Kidney glomerular epithelial cell (primary cell): Measurements from ENCODE around the gene PPWD1.
"Not testable (repeated sequence)": the region's sequence is repeated elsewhere in the genome, so short reads cannot be mapped to it uniquely, and the experiment has no call there.

Source experiments
- DNase-seq: peaks from one replicate; lab custom pipeline; 2025; lab: John Stamatoyannopoulos, UW

The PPWD1 gene

DNA sequence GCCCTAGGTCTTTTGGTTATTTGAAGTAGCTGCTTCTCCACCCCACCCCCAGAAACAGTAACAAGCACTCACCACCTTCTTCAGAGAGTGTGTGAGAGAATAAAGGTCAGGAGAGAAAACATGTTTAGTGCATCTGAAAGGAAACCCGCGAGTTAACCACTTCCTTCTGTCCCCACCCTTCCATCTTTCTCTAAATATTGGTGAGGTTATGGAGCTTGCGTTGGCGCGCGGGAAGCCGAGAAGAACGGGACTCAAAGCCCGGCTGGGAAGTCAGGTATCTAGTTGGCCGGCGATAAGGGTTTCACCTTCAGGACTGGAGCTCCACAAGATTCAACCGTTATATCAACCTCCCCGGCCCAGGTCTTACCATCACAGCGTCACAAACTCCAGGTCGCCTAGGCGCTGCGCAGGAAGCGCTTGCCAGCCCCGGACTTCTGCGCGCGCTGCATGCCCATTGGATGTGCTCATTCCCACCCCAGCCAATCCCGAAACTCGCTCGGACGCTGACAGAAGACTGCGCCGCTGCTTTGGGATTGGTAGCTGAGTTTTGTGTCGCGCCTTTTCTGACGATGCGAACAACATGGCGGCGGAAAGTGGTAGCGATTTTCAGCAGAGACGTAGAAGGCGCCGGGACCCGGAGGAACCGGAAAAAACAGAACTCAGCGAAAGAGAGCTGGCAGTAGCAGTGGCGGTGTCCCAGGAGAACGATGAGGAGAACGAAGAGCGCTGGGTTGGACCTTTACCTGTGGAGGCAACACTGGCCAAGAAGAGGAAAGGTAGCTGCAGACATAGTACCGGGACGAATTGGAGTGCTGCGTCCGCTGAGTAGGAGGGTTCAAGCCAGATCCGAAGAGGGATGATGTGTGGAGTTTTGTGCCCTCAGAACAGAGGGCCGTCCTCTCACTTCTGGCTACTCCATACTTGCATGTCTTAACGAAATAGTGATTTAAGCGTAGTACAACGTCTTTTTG lies at the start of gene PPWD1, which contains the start of gene CENPK:
PPWD1 (plus strand) TSS at position 566 of the 971 bp plus-strand sequence; CDS start at position 581, 15 bp downstream.
CENPK (minus strand) TSS at position 438 of the 971 bp plus-strand sequence. CDS start 8,261 bp downstream, outside the sequence.
- peak; percentile 97 for DNase-seq

DNA sequence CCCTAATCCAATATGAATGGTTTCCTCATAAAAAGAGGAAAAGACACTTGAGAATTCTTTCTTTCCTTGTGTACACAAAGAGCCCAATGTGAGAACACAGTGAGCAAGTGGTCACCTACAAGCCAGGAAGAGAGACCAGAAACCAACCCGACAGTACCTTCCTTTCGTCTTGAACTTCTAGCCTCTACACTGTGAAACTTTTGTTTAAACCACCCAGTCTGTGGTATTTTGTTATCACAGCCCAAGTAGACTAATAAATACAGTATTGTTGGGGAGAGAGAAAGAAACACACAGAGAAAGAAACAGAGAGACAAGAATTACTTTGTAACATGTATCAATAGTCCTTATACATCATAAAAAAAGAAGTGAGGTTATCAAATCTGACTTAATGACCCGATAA lies 37.4 kb upstream of the PPWD1 start:
- DNase-seq: no peak

- DNase-seq: no peak
Measured at GRCh38 chr5:65530904-65531303, 32.2 kb upstream of the PPWD1 start.

DNA sequence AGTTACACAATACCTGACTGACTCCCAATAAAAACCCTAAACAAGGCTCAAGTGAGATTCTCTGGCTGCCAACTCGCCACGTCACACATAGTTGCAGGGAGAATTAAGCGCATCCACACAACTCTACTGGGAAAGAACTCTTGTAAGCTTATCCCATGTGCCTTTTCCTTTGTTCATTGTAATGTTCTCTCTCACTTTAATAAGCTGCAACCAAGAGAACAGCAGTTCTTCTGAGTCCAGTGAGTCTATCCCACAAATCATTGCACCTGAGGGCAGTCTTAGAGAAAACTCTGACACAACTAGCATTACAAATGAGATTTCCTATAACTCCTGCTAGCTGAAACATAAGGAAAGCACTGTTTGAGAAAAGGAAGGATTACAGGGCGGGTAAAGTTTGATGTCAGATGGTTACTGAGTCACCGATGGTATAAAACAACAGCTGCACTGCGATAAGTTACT lies 27.5 kb upstream of the PPWD1 start:
- DNase-seq: no peak

GRCh38 chr5:65539827-65540226 lies 23.3 kb upstream of the PPWD1 start:
- no peak for DNase-seq

DNA sequence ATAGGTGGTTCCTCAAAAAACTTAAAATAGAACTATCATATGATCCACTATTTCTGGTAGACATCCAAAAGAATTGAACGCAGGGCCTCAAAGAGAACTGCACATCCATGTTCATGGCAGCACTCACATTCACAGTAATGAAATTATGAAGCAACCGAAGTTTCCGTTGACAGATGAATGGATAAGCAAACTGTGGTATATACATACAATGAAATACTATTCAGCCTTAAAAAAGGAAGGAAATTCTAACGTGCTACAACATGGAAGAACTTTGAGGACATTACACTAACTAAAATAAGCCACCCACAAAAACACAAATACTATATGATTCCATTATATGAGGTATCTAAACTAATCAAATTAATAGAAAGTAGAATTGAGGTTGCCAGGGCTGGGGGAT lies 18.6 kb upstream of the PPWD1 start:
- no peak for DNase-seq

DNA sequence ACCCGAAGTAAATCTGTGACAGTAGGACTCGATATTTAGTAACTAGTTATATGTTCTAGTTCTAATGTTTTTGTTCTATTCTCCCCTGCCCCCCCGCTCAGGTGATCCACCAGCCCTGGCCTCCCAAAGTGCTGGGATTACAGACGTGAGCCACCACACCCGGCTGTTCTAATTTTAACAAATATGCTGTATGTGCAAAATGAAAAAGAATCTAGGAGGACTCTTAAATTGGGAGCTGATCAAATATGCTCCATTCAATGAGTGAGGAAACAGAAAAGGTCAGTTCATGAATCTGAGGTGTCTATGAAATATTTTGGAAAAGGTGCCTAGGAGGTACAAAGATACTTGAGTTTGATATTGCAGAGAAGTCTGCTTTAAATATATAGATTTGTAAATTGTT lies 17.0 kb upstream of the PPWD1 start:
- no peak for DNase-seq

DNA sequence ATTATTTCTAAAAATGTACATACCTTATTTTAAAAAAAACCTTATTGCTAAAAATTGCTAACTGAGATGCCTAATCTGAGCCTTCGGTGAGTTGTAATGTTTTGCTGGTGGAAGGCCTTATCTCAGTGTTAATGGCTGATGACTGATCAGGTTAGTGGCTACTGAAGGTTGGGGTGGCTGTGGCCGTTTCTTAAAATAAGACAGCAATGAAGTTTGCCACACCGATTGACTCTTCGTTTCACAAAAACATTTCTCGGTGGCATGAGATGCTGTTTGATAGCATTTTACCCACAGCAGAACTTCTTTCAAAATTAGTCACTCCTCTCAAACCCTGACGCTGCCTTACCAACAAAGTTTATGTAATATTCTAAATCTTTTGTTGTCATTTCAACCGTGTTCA lies 14.8 kb upstream of the PPWD1 start:
- no peak for DNase-seq

- DNase-seq: no peak
Measured at GRCh38 chr5:65553941-65554340, 9.2 kb upstream of the PPWD1 start.

GRCh38 chr5:65555287-65555686 lies 7.8 kb upstream of the PPWD1 start:
- DNase-seq: no peak

DNA sequence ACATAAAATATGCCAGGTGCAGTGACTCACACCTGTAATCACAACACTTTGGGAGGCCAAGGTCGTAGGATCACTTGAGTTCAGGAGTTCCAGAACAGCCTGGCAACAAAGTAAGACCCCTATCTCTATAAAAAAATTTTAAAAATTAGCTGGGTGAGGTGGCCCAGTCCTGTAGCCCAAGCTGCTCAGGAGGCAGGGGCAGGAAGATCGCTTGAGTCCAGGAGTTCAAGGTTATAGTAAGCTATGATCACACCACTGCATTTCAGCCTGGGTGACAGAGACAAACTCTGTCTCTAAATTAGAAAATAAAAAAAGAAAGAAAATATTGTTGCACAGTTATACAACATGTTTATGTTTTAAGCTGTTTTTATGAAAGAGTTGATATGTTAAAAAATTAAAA lies 6.9 kb upstream of the PPWD1 start:
- DNase-seq: no peak

- no peak for DNase-seq
Measured at GRCh38 chr5:65556718-65557117, 6.4 kb upstream of the PPWD1 start.

DNA sequence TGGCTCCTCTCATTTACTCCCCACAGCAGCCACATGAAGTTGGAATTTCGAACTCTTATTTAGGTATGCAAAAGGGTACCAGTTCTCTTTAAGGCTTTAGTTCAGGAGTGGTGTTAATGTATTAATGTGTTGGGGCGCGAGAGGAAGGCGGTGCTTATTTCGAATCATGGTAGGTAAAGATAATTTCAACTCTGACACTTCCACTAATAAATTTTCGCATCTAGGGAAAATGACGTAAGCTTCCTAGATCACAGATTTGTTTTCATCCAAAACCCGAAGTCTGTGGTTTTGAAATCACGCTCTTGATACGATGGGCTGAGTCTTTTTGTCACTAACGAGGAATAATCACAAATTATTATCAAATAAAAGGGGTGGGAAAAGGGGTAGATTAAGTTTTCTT lies 681 bp downstream of the PPWD1 start:
- DNase-seq: no peak

GRCh38 chr5:65566505-65566904 lies 3.4 kb downstream of the PPWD1 start:
- no peak for DNase-seq

DNA sequence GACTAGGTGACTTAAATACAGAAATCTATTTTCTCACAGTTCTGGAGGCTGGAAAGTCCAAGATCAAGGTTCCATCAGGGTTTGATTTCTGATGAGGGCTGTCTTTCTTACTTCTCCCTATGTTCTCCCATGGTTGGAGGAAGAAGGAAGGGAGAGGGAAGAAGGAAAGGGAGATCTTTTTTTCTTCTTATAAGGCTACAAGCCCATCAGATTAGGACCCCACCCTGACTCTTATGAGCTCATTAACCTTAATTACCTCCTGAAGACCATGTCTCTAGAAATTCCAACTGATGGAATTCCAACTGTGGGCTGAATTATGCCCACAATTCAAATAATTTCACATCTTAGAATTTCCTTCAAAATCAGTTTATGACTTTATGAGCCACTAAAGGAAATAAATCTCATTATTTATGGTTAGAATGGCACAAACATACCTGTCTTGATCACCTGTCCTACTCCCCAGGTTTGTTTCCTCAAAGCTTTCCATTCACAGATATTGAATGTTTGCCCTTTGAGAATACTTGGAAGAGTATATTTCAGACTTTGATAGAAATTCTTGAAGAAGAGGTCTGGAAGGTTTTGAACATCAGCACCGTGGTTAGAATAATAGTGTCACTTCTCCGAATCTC lies 7.6 kb downstream of the PPWD1 start:
- no peak for DNase-seq

DNA sequence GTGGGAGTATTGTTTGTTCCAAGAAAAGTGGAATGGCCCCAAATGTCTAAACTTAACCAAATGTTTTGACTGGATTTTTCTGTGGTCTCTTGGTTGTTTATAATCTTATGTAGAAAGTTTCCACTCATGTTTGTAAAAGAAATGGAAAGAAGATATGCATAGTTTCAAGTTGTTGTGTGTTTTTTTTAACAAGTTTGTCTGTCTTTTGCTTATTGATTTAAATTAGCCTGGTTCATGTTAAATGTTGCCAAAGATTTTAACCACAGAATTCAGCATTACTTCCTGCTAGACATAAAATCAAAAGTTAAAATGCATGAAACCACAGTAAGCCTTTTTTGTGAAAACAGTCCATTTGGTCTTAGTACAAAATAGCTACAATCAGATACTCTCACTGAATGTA lies 14.0 kb downstream of the PPWD1 start:
- no peak for DNase-seq

DNA sequence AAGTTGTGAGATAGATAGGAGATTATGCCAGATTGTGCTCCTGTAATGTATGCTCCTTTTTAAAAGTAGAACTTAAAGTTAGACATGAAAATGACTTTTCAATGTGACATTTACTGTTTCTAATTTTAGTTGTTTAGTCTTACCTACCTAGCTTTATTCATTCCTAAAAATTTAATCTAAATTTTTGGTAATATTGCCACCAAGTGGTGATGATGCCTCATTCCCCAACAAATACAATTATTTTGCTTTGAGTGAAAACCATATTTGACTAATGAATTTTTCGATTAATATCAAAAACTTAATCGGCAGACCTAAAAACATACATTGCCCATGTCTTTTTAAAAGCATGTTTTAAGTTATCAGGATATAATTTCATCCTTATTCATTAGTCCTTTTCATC lies 25.6 kb downstream of the PPWD1 start:
- no peak for DNase-seq

GRCh38 chr5:65601761-65602160 lies 38.7 kb downstream of the PPWD1 start:
- DNase-seq: not testable (repeated sequence)

- peak; percentile 91 for DNase-seq
Measured at GRCh38 chr5:65611524-65611923, 48.4 kb downstream of the PPWD1 start.

DNA sequence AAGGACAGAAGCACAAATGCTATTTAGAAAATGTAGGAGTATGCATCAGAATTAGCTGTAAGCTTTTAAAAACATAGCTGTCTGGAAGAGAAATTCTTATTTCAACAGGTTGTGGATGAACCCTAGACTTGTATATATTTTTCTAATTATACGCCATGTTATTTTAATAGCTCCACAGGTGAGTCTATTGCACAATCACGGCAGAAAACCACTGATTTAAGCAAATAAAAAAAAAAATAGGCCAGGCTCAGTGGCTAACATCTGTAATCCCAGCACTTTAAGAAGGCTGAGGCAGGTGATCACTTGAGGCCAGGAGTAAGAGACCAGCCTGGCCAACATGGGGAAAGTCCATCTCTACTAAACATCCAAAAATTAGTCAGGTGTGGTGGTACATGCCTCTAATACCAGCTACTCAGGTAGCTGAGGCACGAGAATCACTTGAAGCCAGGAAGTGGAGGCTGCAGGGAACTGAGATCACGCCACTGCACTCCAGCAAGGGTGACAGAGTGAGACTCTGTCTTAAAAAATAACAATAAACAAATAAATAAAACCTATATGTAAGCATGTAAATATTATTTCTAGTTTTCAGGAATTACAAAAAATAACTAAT lies 49.3 kb downstream of the PPWD1 start:
- DNase-seq: no peak

GRCh38 chr5:65620021-65620420 lies 56.9 kb downstream of the PPWD1 start:
- DNase-seq: no peak

GRCh38 chr5:65621961-65622360 lies 58.9 kb downstream of the PPWD1 start:
- not testable (repeated sequence) for DNase-seq

- DNase-seq: no peak
Measured at GRCh38 chr5:65623482-65623881, 60.4 kb downstream of the PPWD1 start.
